GM13977 (cell line): ENCODE measurements around the gene MMP12.

ENCODE experiments used
- DNase-seq: peaks from one replicate; pipeline ENCODE4 v3.0.0; 2012; ENCODE audit warnings: low spot score
- CTCF ChIP-seq: IDR thresholded peaks from 2 replicates; pipeline ENCODE4 v1.5.1; 2012; ENCODE audit warnings: mild to moderate bottlenecking, control low read depth; ENCODE audit not compliant: insufficient read depth; ENCODE audit errors: extremely low read depth, missing control alignments
- in situ Hi-C: fragments of 300-500 bp; cut with MboI; formaldehyde crosslinking; loops from one replicate; pipeline ENCODE4 v1.12.0; 2022; ENCODE audit warnings: low sequenced_read_pairs, low pct_unique_long_range_greater_than_20kb, mixed read lengths, inconsistent platforms; ENCODE audit not compliant: unreplicated experiment

The MMP12 gene

GRCh38 chr11:102840018-102840417 is 34.8 kb downstream of the MMP12 start:
- no peak for TF ChIP-seq CTCF
- DNase-seq = no peak
- in situ Hi-C loops = no loop called here

- DNase-seq = no peak
- TF ChIP-seq CTCF = no peak
- in situ Hi-C loops = no loop called here
These were observed 37.1 kb downstream of the MMP12 start for GRCh38 chr11:102837646-102838045.

- in situ Hi-C loops = no loop called here
- DNase-seq = no peak
- no peak for TF ChIP-seq CTCF
These were observed 37.6 kb downstream of the MMP12 start for GRCh38 chr11:102837156-102837555.

- no peak for TF ChIP-seq CTCF
- DNase-seq = no peak
- in situ Hi-C loops = no loop called here
These were observed 38.4 kb downstream of the MMP12 start for GRCh38 chr11:102836290-102836875.

GRCh38 chr11:102833731-102834130 is 41.1 kb downstream of the MMP12 start:
- in situ Hi-C loops = no loop called here
- DNase-seq = no peak
- TF ChIP-seq CTCF = no peak

GRCh38 chr11:102832612-102833011 is 42.2 kb downstream of the MMP12 start:
- in situ Hi-C loops = no loop called here
- TF ChIP-seq CTCF = no peak

More at GRCh38 chr11:102832612-102833011, 42.2 kb downstream of the MMP12 start:
- DNase-seq = no peak
